B cell (primary cell): ENCODE measurements around the gene SOD3.

Experiments used
- CTCF ChIP-seq: fragments of 200-600 bp; IDR thresholded peaks from one replicate; pipeline ENCODE4 v1.8.0; 2022; ENCODE audit warnings: antibody characterized with exemption, mild to moderate bottlenecking
- EZH2 ChIP-seq: IDR thresholded peaks from 2 replicates; pipeline ENCODE4 v1.6.1; 2012; ENCODE audit warnings: borderline replicate concordance, low read depth, mild to moderate bottlenecking, moderate library complexity, low read length; ENCODE audit not compliant: insufficient read depth, poor library complexity, severe bottlenecking

DNA sequence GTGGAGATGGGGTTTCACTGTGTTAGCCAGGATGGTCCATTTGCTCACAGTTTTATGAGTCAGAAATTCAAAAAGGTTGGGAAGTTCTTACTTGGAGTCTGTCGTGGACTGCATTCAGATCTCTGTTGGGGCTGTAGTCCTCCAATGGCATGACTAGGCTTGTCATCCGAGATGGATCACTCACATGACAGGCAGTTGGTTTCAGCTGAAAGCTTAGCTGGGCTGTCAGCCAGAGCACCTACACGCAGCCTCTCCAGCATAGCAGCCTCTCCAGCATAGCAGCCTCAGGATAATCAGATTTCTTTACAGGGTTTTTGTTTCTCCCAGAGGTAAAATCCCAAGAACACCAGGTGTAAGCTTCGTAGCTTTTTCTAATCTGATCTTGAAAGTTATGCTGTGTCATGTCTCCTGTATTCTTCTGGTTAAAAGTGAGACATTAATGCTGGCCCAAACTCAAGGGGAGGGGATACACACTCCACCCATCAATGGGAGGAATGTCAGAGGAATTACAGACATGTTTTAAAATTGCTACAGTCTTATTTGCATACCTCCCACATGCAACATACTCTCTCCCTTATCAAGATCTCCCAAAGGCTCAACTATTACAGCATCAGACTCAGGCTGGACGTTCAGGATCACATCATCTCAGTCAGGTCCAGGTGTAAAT lies 31.6 kb upstream of the SOD3 start:
- TF ChIP-seq CTCF (no peak), EZH2 (no peak)
